Endometrium (tissue), 2 donors: ENCODE data around the gene CCDC158.
"Not testable (repeated sequence)": the region's sequence is repeated elsewhere in the genome, so short reads cannot be mapped to it uniquely, and the experiment has no call there.

Experiments
- FAIRE-seq: peaks from 2 replicates; lab custom pipeline; 2012; peaks lifted over from hg19 to GRCh38; lab: Jason Lieb, UNC
- donor health status: control.
- donor health status: control.

Gene CCDC158

GRCh38 chr4:76309939-76310550 lies 110.9 kb downstream of the CCDC158 start:
- no peak for FAIRE-seq

- FAIRE-seq, result no peak
Measured at GRCh38 chr4:76308548-76308947, 112.4 kb downstream of the CCDC158 start.

- FAIRE-seq, result no peak
Measured at GRCh38 chr4:76307660-76308014, 113.3 kb downstream of the CCDC158 start.

- FAIRE-seq, result no peak
Measured at GRCh38 chr4:76306882-76307659, 113.9 kb downstream of the CCDC158 start.

- FAIRE-seq, result no peak
Measured at GRCh38 chr4:76305971-76306881, 114.7 kb downstream of the CCDC158 start, which contains the start of gene STBD1. STBD1 (plus strand) TSS chr4:76306733; CDS start chr4:76306770, 37 bp downstream.

- no peak for FAIRE-seq
Measured at GRCh38 chr4:76305033-76305687, 115.8 kb downstream of the CCDC158 start.

- FAIRE-seq, result no peak
Measured at GRCh38 chr4:76302826-76303438, 118.0 kb downstream of the CCDC158 start.

- FAIRE-seq, result no peak
Measured at GRCh38 chr4:76301775-76302162, 119.2 kb downstream of the CCDC158 start.

- FAIRE-seq, result no peak
Measured at GRCh38 chr4:76301068-76301774, 119.7 kb downstream of the CCDC158 start.

- FAIRE-seq, result no peak
Measured at GRCh38 chr4:76300012-76300411, 120.9 kb downstream of the CCDC158 start.

GRCh38 chr4:76298227-76298626 lies 122.7 kb downstream of the CCDC158 start:
- no peak for FAIRE-seq

- no peak for FAIRE-seq
Measured at GRCh38 chr4:76296286-76296820, 124.6 kb downstream of the CCDC158 start.

GRCh38 chr4:76293772-76294171 lies 127.2 kb downstream of the CCDC158 start:
- FAIRE-seq, result no peak

GRCh38 chr4:76292730-76293129 lies 128.2 kb downstream of the CCDC158 start:
- FAIRE-seq, result no peak

GRCh38 chr4:76287811-76288210 lies 133.1 kb downstream of the CCDC158 start:
- not testable (repeated sequence) for FAIRE-seq

GRCh38 chr4:76283900-76284299 lies 137.0 kb downstream of the CCDC158 start:
- no peak for FAIRE-seq

- no peak for FAIRE-seq
Measured at GRCh38 chr4:76282941-76283689, 137.8 kb downstream of the CCDC158 start.

- FAIRE-seq, result not testable (repeated sequence)
Measured at GRCh38 chr4:76281594-76281993, 139.3 kb downstream of the CCDC158 start.

GRCh38 chr4:76280488-76281441 lies 140.2 kb downstream of the CCDC158 start:
- no peak for FAIRE-seq
